Neural crest cell (in vitro differentiated cells): Measurements from ENCODE around the gene IRF3. TPM values are rescaled to one million over a fixed set of nuclear protein-coding genes. Genes with fewer than 3 reads are reported as not detected.

Source experiments
- DNase-seq: peaks from one replicate; pipeline ENCODE4 v3.0.0; 2021; ENCODE audit warnings: low read depth, mixed read lengths, low spot score
- H3K27ac Mint-ChIP-seq: one replicate; pipeline ENCODE4 v1.8.0; 2021; ENCODE audit warnings: mild to moderate bottlenecking, mixed read lengths; ENCODE audit not compliant: unreplicated experiment
- H3K27me3 Mint-ChIP-seq: 2 replicates; pipeline ENCODE4 v1.8.0; 2021; ENCODE audit warnings: low read depth, mild to moderate bottlenecking, mixed read lengths
- H3K36me3 Mint-ChIP-seq: 2 replicates; pipeline ENCODE4 v1.8.0; 2021; ENCODE audit warnings: low read depth, mild to moderate bottlenecking, mixed read lengths
- H3K4me1 Mint-ChIP-seq: 2 replicates; pipeline ENCODE4 v1.8.0; 2021; ENCODE audit warnings: mixed read lengths
- H3K4me3 Mint-ChIP-seq: one replicate; pipeline ENCODE4 v1.8.0; 2021; ENCODE audit warnings: mild to moderate bottlenecking, mixed read lengths
- H3K9me3 Mint-ChIP-seq: 2 replicates; pipeline ENCODE4 v1.8.0; 2021; ENCODE audit warnings: mixed read lengths
- CTCF ChIP-seq: fragments of 200-600 bp; sonication (generic); conservative IDR thresholded peaks from 2 replicates; pipeline ENCODE4 v1.5.0; 2021; ENCODE audit warnings: antibody characterized with exemption, mild to moderate bottlenecking
- total RNA-seq: library from RNA; stranded (reverse); gene quantifications from 2 replicates; pipeline ENCODE4 v1.2.1, GENCODE V29; 2021

The IRF3 gene
- total RNA-seq, 1 donor from 2014 or later = 76.0 TPM

GRCh38 chr19:49704888-49705642, 39.4 kb upstream of the IRF3 start:
- Mint-ChIP-seq H3K9me3 (no peaks in the 10 kb centered on the region), H3K4me1 (no peaks in the 10 kb centered on the region), H3K4me3 (no peak overlapping the region), H3K36me3 (peaks cover 6% of the 10 kb centered on the region), H3K27ac (no peak overlapping the region), H3K27me3 (no peaks in the 10 kb centered on the region)
- no peak for DNase-seq
- no peak for TF ChIP-seq CTCF

GRCh38 chr19:49701271-49701786, 35.7 kb upstream of the IRF3 start:
- H3K36me3 Mint-ChIP-seq = peaks cover 3% of the 10 kb centered on the region
- no peaks in the 10 kb centered on the region for H3K4me1 Mint-ChIP-seq
- TF ChIP-seq CTCF = no peak
- no peak overlapping the region for H3K27ac Mint-ChIP-seq
- H3K4me3 Mint-ChIP-seq = no peak overlapping the region
- H3K27me3 Mint-ChIP-seq = no peaks in the 10 kb centered on the region
- DNase-seq = no peak
- H3K9me3 Mint-ChIP-seq = no peaks in the 10 kb centered on the region

GRCh38 chr19:49700563-49700962, 34.9 kb upstream of the IRF3 start:
- Mint-ChIP-seq H3K4me3 (no peak overlapping the region), H3K27ac (no peak overlapping the region), H3K36me3 (peaks cover 3% of the 10 kb centered on the region), H3K9me3 (no peaks in the 10 kb centered on the region), H3K4me1 (no peaks in the 10 kb centered on the region), H3K27me3 (no peaks in the 10 kb centered on the region)
- no peak for TF ChIP-seq CTCF
- DNase-seq = no peak

- Mint-ChIP-seq H3K4me3 (no peak overlapping the region), H3K4me1 (no peaks in the 10 kb centered on the region), H3K27ac (no peak overlapping the region), H3K36me3 (peaks cover 3% of the 10 kb centered on the region), H3K27me3 (no peaks in the 10 kb centered on the region), H3K9me3 (no peaks in the 10 kb centered on the region)
- no peak for DNase-seq
- TF ChIP-seq CTCF = no peak
These were observed 33.7 kb upstream of the IRF3 start for GRCh38 chr19:49699364-49699763.

GRCh38 chr19:49696865-49697264, 31.2 kb upstream of the IRF3 start:
- peak overlapping the region; percentile 27 for H3K4me3 Mint-ChIP-seq
- DNase-seq = no peak

More at GRCh38 chr19:49696865-49697264, 31.2 kb upstream of the IRF3 start:
- TF ChIP-seq CTCF = no peak
- Mint-ChIP-seq H3K27me3 (peaks cover 3% of the 10 kb centered on the region), H3K36me3 (peaks cover 3% of the 10 kb centered on the region), H3K4me1 (peaks cover 8% of the 10 kb centered on the region), H3K9me3 (no peaks in the 10 kb centered on the region), H3K27ac (no peak overlapping the region)
